ENCODE data around the gene SMCHD1.

DNA sequence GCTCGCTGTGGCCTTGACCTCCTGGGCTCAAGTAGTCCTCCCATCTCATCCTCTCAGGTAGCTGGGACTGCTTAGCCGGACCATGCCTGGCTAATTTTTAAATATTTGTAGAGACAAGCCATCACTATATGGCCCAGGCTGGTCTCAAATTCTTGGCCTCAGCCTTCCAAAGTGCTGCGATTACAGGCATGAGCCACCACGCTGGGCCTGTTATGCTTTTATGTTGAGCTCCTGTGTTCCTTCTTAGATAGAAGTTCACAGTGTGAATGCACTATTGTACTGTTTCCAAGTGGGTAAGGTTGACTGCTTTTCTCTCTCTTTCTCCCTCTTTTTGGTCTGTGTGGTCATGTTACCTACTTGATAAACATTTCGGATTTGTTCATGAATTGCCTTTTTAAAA, 61.9 kb downstream of the SMCHD1 start:
- TF ChIP-seq EZH2 (IDR thresholded peaks at IDR 0.05), result no peak
- TF ChIP-seq CBX3 (IDR thresholded peaks at IDR 0.05; ENCODE audit: low read depth), result no peak
- TF ChIP-seq, protein P1, sequence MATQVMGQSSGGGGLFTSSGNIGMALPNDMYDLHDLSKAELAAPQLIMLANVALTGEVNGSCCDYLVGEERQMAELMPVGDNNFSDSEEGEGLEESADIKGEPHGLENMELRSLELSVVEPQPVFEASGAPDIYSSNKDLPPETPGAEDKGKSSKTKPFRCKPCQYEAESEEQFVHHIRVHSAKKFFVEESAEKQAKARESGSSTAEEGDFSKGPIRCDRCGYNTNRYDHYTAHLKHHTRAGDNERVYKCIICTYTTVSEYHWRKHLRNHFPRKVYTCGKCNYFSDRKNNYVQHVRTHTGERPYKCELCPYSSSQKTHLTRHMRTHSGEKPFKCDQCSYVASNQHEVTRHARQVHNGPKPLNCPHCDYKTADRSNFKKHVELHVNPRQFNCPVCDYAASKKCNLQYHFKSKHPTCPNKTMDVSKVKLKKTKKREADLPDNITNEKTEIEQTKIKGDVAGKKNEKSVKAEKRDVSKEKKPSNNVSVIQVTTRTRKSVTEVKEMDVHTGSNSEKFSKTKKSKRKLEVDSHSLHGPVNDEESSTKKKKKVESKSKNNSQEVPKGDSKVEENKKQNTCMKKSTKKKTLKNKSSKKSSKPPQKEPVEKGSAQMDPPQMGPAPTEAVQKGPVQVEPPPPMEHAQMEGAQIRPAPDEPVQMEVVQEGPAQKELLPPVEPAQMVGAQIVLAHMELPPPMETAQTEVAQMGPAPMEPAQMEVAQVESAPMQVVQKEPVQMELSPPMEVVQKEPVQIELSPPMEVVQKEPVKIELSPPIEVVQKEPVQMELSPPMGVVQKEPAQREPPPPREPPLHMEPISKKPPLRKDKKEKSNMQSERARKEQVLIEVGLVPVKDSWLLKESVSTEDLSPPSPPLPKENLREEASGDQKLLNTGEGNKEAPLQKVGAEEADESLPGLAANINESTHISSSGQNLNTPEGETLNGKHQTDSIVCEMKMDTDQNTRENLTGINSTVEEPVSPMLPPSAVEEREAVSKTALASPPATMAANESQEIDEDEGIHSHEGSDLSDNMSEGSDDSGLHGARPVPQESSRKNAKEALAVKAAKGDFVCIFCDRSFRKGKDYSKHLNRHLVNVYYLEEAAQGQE (IDR thresholded peaks at IDR 0.05; ENCODE audit: low read depth), result no peak
- no peak for TF ChIP-seq POLR2A (IDR thresholded peaks at IDR 0.05; ENCODE audit: borderline replicate concordance, extremely low read depth, insufficient read depth, insufficient read length)
- TF ChIP-seq, protein P2, sequence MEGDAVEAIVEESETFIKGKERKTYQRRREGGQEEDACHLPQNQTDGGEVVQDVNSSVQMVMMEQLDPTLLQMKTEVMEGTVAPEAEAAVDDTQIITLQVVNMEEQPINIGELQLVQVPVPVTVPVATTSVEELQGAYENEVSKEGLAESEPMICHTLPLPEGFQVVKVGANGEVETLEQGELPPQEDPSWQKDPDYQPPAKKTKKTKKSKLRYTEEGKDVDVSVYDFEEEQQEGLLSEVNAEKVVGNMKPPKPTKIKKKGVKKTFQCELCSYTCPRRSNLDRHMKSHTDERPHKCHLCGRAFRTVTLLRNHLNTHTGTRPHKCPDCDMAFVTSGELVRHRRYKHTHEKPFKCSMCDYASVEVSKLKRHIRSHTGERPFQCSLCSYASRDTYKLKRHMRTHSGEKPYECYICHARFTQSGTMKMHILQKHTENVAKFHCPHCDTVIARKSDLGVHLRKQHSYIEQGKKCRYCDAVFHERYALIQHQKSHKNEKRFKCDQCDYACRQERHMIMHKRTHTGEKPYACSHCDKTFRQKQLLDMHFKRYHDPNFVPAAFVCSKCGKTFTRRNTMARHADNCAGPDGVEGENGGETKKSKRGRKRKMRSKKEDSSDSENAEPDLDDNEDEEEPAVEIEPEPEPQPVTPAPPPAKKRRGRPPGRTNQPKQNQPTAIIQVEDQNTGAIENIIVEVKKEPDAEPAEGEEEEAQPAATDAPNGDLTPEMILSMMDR (IDR thresholded peaks at IDR 0.05 in 2 of 3, conservative IDR thresholded peaks at IDR 0.05 in 1 of 3; ENCODE audit: borderline replicate concordance in 1 of 3, insufficient read depth in 1 of 3, low read depth in 2 of 3, low read length in 2 of 3), result no peak
- no peak for TF ChIP-seq SP1 (IDR thresholded peaks at IDR 0.05; ENCODE audit: low read depth)
- TF ChIP-seq, protein P3, sequence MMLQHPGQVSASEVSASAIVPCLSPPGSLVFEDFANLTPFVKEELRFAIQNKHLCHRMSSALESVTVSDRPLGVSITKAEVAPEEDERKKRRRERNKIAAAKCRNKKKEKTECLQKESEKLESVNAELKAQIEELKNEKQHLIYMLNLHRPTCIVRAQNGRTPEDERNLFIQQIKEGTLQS (IDR thresholded peaks at IDR 0.05), result no peak
- TF ChIP-seq YY1 (IDR thresholded peaks at IDR 0.05; ENCODE audit: extremely low read depth, insufficient replicate concordance, low read depth, low read length), result no peak
- TF ChIP-seq EGR1 (IDR thresholded peaks at IDR 0.05; ENCODE audit: low read depth), result no peak
- no peak for TF ChIP-seq RAD21 (IDR thresholded peaks at IDR 0.05; ENCODE audit: low read depth)
